ENCODE measurements around the gene PLEKHM2.

DNA sequence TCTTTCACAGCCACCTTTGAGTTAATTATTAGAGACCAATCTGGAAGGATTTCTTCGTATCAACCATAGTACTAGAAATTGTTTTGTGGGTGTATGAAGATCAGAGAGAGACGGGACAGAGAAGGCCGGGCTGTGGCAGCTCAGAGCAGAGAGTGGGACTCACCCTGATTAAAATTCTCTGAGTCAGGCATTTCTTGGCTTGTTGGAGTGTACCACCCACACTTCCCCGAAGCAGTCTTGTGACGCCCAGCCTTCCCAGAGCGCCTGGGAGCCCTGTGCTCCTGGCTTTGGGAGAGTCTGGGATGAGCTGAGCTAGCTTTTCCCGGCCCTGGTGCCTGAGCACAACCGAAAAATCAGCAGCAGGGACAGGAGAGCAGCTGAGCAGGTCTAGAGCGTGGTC is 19.4 kb downstream of the PLEKHM2 start:
- TF ChIP-seq CTCF (IDR thresholded peaks at IDR 0.05; ENCODE audit: insufficient read depth, low read length), result no peak
- TF ChIP-seq REST (IDR thresholded peaks at IDR 0.05; ENCODE audit: insufficient replicate concordance, low read depth), result no peak
- no peak for TF ChIP-seq GABPA (IDR thresholded peaks at IDR 0.05; ENCODE audit: low read depth)

Data from HL-60 (cell line).